CD4-positive, alpha-beta T cell (primary cell): Measurements from ENCODE around the gene ARHGAP25. TPM values are rescaled to one million over a fixed set of nuclear protein-coding genes. Genes with fewer than 3 reads are reported as not detected.

Experiments used
- ATAC-seq: fragments of 200-7000 bp; cut with Tn5 transposase; one replicate; pipeline ENCODE4 v1.10.0; 2022; ENCODE audit warnings: mild to moderate bottlenecking; ENCODE audit not compliant: poor library complexity
- CTCF ChIA-PET: fragments of 350-600 bp; sonication (Branson Sonifier 250); formaldehyde crosslinking; loops from one replicate; lab custom pipeline; 2021; ENCODE audit warnings: antibody characterized with exemption, inconsistent platforms; lab: Charles Lee
- POLR2A ChIA-PET: fragments of 350-600 bp; sonication (Branson Sonifier 250); formaldehyde crosslinking; loops from one replicate; lab custom pipeline; 2021; ENCODE audit warnings: antibody characterized with exemption, inconsistent platforms; lab: Charles Lee
- DNase-seq, 14 experiments: peaks; one replicate each; pipeline ENCODE4 v3.0.0-alpha.2; 2013 to 2020; ENCODE audit warnings: mixed read lengths in 2 of 14
- H3K27ac ChIP-seq, 2 donors: one replicate each; pipeline versions ENCODE4 v1.5.1 to v1.7.0; 2013; ENCODE audit warnings: low read length in 2 of 2, low read depth in 1 of 2, mild to moderate bottlenecking in 1 of 2
- H3K27me3 ChIP-seq, 2 experiments: 1 replicate in 1 of 2; 2 replicates in 1 of 2; pipeline versions ENCODE4 v1.6.1 to v1.7.0; 2013; ENCODE audit warnings: low read length in 2 of 2, control low read depth in 1 of 2, mild to moderate bottlenecking in 1 of 2, moderate library complexity in 1 of 2; ENCODE audit not compliant: insufficient read depth in 2 of 2, control insufficient read depth in 1 of 2
- H3K36me3 ChIP-seq: one replicate; pipeline ENCODE4 v1.6.1; 2013; ENCODE audit warnings: low read length, control low read depth; ENCODE audit not compliant: insufficient read depth
- H3K4me1 ChIP-seq: one replicate; pipeline ENCODE4 v1.6.1; 2013; ENCODE audit warnings: low read length, control low read depth; ENCODE audit not compliant: insufficient read depth
- H3K4me3 ChIP-seq: one replicate; pipeline ENCODE4 v1.5.1; 2013; ENCODE audit warnings: mild to moderate bottlenecking, low read length, moderate library complexity
- H3K9me3 ChIP-seq, 2 experiments: 1 replicate in 1 of 2; 2 replicates in 1 of 2; pipeline versions ENCODE4 v1.6.1 to v1.7.0; 2013; ENCODE audit warnings: low read length in 2 of 2, mild to moderate bottlenecking in 2 of 2, control low read depth in 1 of 2, moderate library complexity in 1 of 2; ENCODE audit not compliant: control insufficient read depth in 1 of 2, insufficient read depth in 1 of 2
- H3K27ac Mint-ChIP-seq: one replicate; pipeline ENCODE4 v1.8.0; 2020; ENCODE audit warnings: mixed read lengths
- H3K27me3 Mint-ChIP-seq: one replicate; pipeline ENCODE4 v1.8.0; 2021; ENCODE audit warnings: mixed read lengths
- H3K36me3 Mint-ChIP-seq: one replicate; pipeline ENCODE4 v1.8.0; 2021; ENCODE audit warnings: low read depth, mixed read lengths
- H3K4me1 Mint-ChIP-seq: one replicate; pipeline ENCODE4 v1.8.0; 2021; ENCODE audit warnings: low read depth, mixed read lengths
- H3K4me3 Mint-ChIP-seq: one replicate; pipeline ENCODE4 v1.8.0; 2020; ENCODE audit warnings: mild to moderate bottlenecking, mixed read lengths
- H3K9me3 Mint-ChIP-seq: one replicate; pipeline ENCODE4 v1.8.0; 2020; ENCODE audit warnings: mixed read lengths
- CTCF ChIP-seq: fragments of 200-600 bp; IDR thresholded peaks from one replicate; pipeline ENCODE4 v1.8.0; 2022; ENCODE audit warnings: antibody characterized with exemption, mild to moderate bottlenecking
- intact Hi-C, 2 experiments: fragments of 100-400 bp; cut with DNase I in 1 of 2; cut with micrococcal nuclease in 1 of 2; formaldehyde crosslinking; loops; one replicate each; pipeline versions ENCODE4 v1.15.1 to v1.9.0; 2023 to 2025; cut with DNase I, micrococcal nuclease
- total RNA-seq, 174 experiments: library from RNA in 2 of 174; stranded (reverse) in 2 of 174; gene quantifications; one replicate each; pipeline ENCODE4 v1.2.3 and lab custom pipeline; 2021 to 2026

The ARHGAP25 gene
- total RNA-seq, 2 experiments from 2014 or later, result 39.3 to 41.8 TPM

- H3K4me3 Mint-ChIP-seq, result peak overlapping the region; percentile 46
- Histone ChIP-seq H3K4me1 (peaks cover 60% of the 10 kb centered on the region), H3K9me3 (no peaks in the 10 kb centered on the region), H3K27ac (peak overlapping the region in 1 of 2 donors; percentile 28), H3K4me3 (no peak overlapping the region), H3K27me3 (no peaks in the 10 kb centered on the region), H3K36me3 (peaks cover 3% of the 10 kb centered on the region)
- peak; percentile 22 for ATAC-seq
- H3K27me3 Mint-ChIP-seq, result no peaks in the 10 kb centered on the region
- intact Hi-C loops, result no loop called here
- CTCF ChIA-PET, result interaction anchor here (1.5 kb wide), 1 partner anchor 81 kb away, joined by 4 read pairs; no protein-coding TSS in a partner anchor
- DNase-seq, result peak in 7 of 14 experiments; percentile 13 to 79 (median 23)
- no peak for TF ChIP-seq CTCF
- peak overlapping the region; percentile 87 for H3K27ac Mint-ChIP-seq
- no peaks in the 10 kb centered on the region for H3K9me3 Mint-ChIP-seq
- peaks cover 79% of the 10 kb centered on the region for H3K4me1 Mint-ChIP-seq
- POLR2A ChIA-PET, result interaction anchor here (0.8 kb wide), 1 partner anchor 65 kb away, joined by 3 read pairs; no protein-coding TSS in a partner anchor
- peaks cover 13% of the 10 kb centered on the region for H3K36me3 Mint-ChIP-seq
Measured at GRCh38 chr2:68832233-68832869, 97.7 kb downstream of the ARHGAP25 start.

- no peaks in the 10 kb centered on the region for H3K36me3 ChIP-seq
- ATAC-seq (no peak), DNase-seq (no peak)
- TF ChIP-seq CTCF, result no peak
- no peaks in the 10 kb centered on the region for H3K9me3 ChIP-seq
- Mint-ChIP-seq H3K4me1 (peaks cover 80% of the 10 kb centered on the region), H3K27ac (peak overlapping the region; percentile 87), H3K36me3 (peaks cover 5% of the 10 kb centered on the region), H3K9me3 (no peaks in the 10 kb centered on the region), H3K27me3 (no peaks in the 10 kb centered on the region), H3K4me3 (no peak overlapping the region)
- no peak overlapping the region for H3K4me3 ChIP-seq
- H3K4me1 ChIP-seq, result peaks cover 59% of the 10 kb centered on the region
- no peaks in the 10 kb centered on the region for H3K27me3 ChIP-seq
- intact Hi-C loops, result no loop called here
- no peak overlapping the region for H3K27ac ChIP-seq
- CTCF ChIA-PET, result interaction anchor here (1.5 kb wide), 1 partner anchor 81 kb away, joined by 4 read pairs; no protein-coding TSS in a partner anchor
- POLR2A ChIA-PET, result interaction anchor here (0.6 to 0.8 kb wide), 2 partner anchors 65 to 107 kb away, joined by 3 read pairs; no protein-coding TSS in a partner anchor
Measured at GRCh38 chr2:68833162-68833561, 98.6 kb downstream of the ARHGAP25 start.

GRCh38 chr2:68834737-68835376 lies 100.2 kb downstream of the ARHGAP25 start:
- ChIA-PET POLR2A (interaction anchor here (0.8 kb wide), 2 partner anchors 69 to 83 kb away, joined by 3 to 4 read pairs; no protein-coding TSS in a partner anchor), CTCF (interaction anchor here (1.0 to 4.4 kb wide), 5 partner anchors 9 to 126 kb away, joined by 3 to 24 read pairs (median 3); no protein-coding TSS in a partner anchor)
- no peak overlapping the region for H3K27ac Mint-ChIP-seq

More at GRCh38 chr2:68834737-68835376, 100.2 kb downstream of the ARHGAP25 start:
- H3K27me3 Mint-ChIP-seq, result no peaks in the 10 kb centered on the region
- H3K36me3 Mint-ChIP-seq, result no peaks in the 10 kb centered on the region
- Histone ChIP-seq H3K36me3 (no peaks in the 10 kb centered on the region), H3K27me3 (no peaks in the 10 kb centered on the region), H3K9me3 (peaks cover 0 to 5% of the 10 kb centered on the region in 2 experiments), H3K4me3 (no peak overlapping the region), H3K4me1 (peaks cover 46% of the 10 kb centered on the region), H3K27ac (no peak overlapping the region)
- DNase-seq (peak in 2 of 14 experiments; percentile 34 to 39), ATAC-seq (no peak)
- intact Hi-C loops, result loop anchor here (2.0 to 5.0 kb wide), 2 partner anchors 20 to 128 kb away; no protein-coding TSS in a partner anchor
- no peak overlapping the region for H3K4me3 Mint-ChIP-seq
- no peaks in the 10 kb centered on the region for H3K9me3 Mint-ChIP-seq
- H3K4me1 Mint-ChIP-seq, result peaks cover 63% of the 10 kb centered on the region
- TF ChIP-seq CTCF, result no peak
